HepG2 (cell line): Measurements from ENCODE around the gene ICAM2. TPM values are rescaled to one million over a fixed set of nuclear protein-coding genes. Genes with fewer than 3 reads are reported as not detected.

Experiments
- ATAC-seq: fragments of 200-7000 bp; cut with Tn5 transposase; 3 replicates; pipeline ENCODE4 v1.9.1; 2020; ENCODE audit warnings: mild to moderate bottlenecking, moderate library complexity
- BruUV-seq: library from RNA; stranded (reverse); fragments of 400-500 nt; replicated peaks from 2 replicates; lab custom pipeline; 2021; lab: Mats Ljungman, UMichigan
- CTCF ChIA-PET: fragments of 300-600 bp; formaldehyde crosslinking; extraction: SDS; loops from one replicate; lab custom pipeline; 2021; ENCODE audit warnings: low total read pairs, inconsistent platforms, low intra/inter-chr PET ratio; lab: Yijun Ruan, JAX
- POLR2A ChIA-PET: fragments of 350-600 bp; sonication (Branson Sonifier 250); formaldehyde crosslinking; loops from one replicate; lab custom pipeline; 2020; ENCODE audit warnings: antibody characterized with exemption, inconsistent platforms; lab: Yijun Ruan, JAX
- DNase-seq: peaks from one replicate; pipeline ENCODE4 v3.0.0-alpha.2; 2015; ENCODE audit warnings: low spot score
- FAIRE-seq: peaks from 3 replicates; lab custom pipeline; 2011; peaks lifted over from hg19 to GRCh38; lab: Jason Lieb, UNC
- H2AFZ ChIP-seq: one replicate; pipeline ENCODE4 v1.6.1; 2011; ENCODE audit warnings: low read length, inconsistent platforms
- H3K27ac ChIP-seq: fragments of 300-600 bp; 3 replicates; pipeline ENCODE4 v1.8.0; 2011; ENCODE audit warnings: mixed run types, mild to moderate bottlenecking, mixed read lengths, low read length, inconsistent platforms; ENCODE audit not compliant: insufficient read depth; ENCODE audit errors: extremely low read length
- H3K27me3 ChIP-seq, 2 experiments: fragments of 200-600 bp in 1 of 2; 2 replicates in 1 of 2; 3 replicates in 1 of 2; pipeline versions ENCODE4 v1.6.0 to v1.8.0; 2011; ENCODE audit warnings: low read length in 2 of 2, mild to moderate bottlenecking in 2 of 2, moderate library complexity in 2 of 2, inconsistent platforms in 1 of 2; ENCODE audit not compliant: insufficient read depth in 2 of 2, control insufficient read depth in 1 of 2
- H3K36me3 ChIP-seq, 2 experiments: fragments of 200-600 bp in 1 of 2; replicated peaks in 1 of 2; 2 replicates in 1 of 2; 3 replicates in 1 of 2; pipeline versions ENCODE4 v1.5.1 to v1.8.0; 2011; ENCODE audit warnings: low read length in 2 of 2, inconsistent platforms in 1 of 2; ENCODE audit not compliant: insufficient read depth in 2 of 2, control insufficient read depth in 1 of 2
- H3K4me1 ChIP-seq: 2 replicates; pipeline ENCODE4 v1.5.1; 2012; ENCODE audit warnings: low read length, inconsistent platforms; ENCODE audit not compliant: insufficient read depth
- H3K4me2 ChIP-seq: 2 replicates; pipeline ENCODE4 v1.6.0; 2011; ENCODE audit warnings: low read depth, low read length, inconsistent platforms
- H3K4me3 ChIP-seq, 3 experiments: fragments of 200-600 bp in 1 of 3; sonication (generic), shearing (Covaris generic) in 1 of 3; replicated peaks in 1 of 3; 2 replicates each; pipeline ENCODE4 v1.5.1; 2011 to 2016; ENCODE audit warnings: low read length in 3 of 3, inconsistent platforms in 2 of 3, low read depth in 2 of 3, mild to moderate bottlenecking in 2 of 3, control low read depth in 1 of 3, mixed read lengths in 1 of 3; ENCODE audit not compliant: insufficient read depth in 1 of 3
- H3K79me2 ChIP-seq: one replicate; pipeline ENCODE4 v1.6.1; 2011; ENCODE audit warnings: low read length, inconsistent platforms; ENCODE audit not compliant: insufficient read depth
- H3K9ac ChIP-seq: 2 replicates; pipeline ENCODE4 v1.6.0; 2011; ENCODE audit warnings: mild to moderate bottlenecking, low read depth, low read length, inconsistent platforms; ENCODE audit not compliant: insufficient read depth
- H3K9me3 ChIP-seq: 2 replicates; pipeline ENCODE4 v1.5.1; 2012; ENCODE audit warnings: mild to moderate bottlenecking, low read length
- H4K20me1 ChIP-seq: 2 replicates; pipeline ENCODE4 v1.6.0; 2011; ENCODE audit warnings: inconsistent platforms, mild to moderate bottlenecking, low read length, moderate library complexity; ENCODE audit not compliant: insufficient read depth
- AHDC1 ChIP-seq: sonication (generic); formaldehyde crosslinking; IDR thresholded peaks from 2 replicates; pipeline ENCODE4 v1.5.1; 2020; ENCODE audit warnings: mild to moderate bottlenecking, missing genetic modification reagents, borderline replicate concordance
- ATF1 ChIP-seq: IDR thresholded peaks from 2 replicates; pipeline ENCODE4 v1.6.1; 2016; ENCODE audit warnings: mild to moderate bottlenecking, control low read depth
- ATRX ChIP-seq: sonication (generic); formaldehyde crosslinking; IDR thresholded peaks from 2 replicates; pipeline ENCODE4 v1.4.0; 2020; ENCODE audit warnings: missing genetic modification reagents, borderline replicate concordance
- MNT ChIP-seq: fragments of 450-650 bp; IDR thresholded peaks from 2 replicates; pipeline ENCODE4 v1.6.1; 2016
- NFYB ChIP-seq: sonication (generic); formaldehyde crosslinking; IDR thresholded peaks from 2 replicates; pipeline ENCODE4 v1.4.0; 2020; ENCODE audit warnings: missing genetic modification reagents
- PHB2 ChIP-seq: fragments of 450-650 bp; IDR thresholded peaks from 2 replicates; pipeline ENCODE4 v1.6.1; 2018; ENCODE audit not compliant: partially characterized antibody
- XBP1 ChIP-seq: sonication (generic); formaldehyde crosslinking; IDR thresholded peaks from 2 replicates; pipeline ENCODE4 v1.5.0; 2020; ENCODE audit warnings: missing genetic modification reagents
- ZNF362 ChIP-seq: sonication (generic); formaldehyde crosslinking; IDR thresholded peaks from 2 replicates; pipeline ENCODE4 v1.4.0; 2020; ENCODE audit warnings: missing genetic modification reagents, mild to moderate bottlenecking, borderline replicate concordance
- ZNF510 ChIP-seq: sonication (generic); formaldehyde crosslinking; IDR thresholded peaks from 2 replicates; pipeline ENCODE4 v1.4.0; 2020; ENCODE audit warnings: low read depth, mild to moderate bottlenecking, missing genetic modification reagents
- WGBS: methylation state at CpG from one replicate; pipeline ENCODE4 v1.1.6; 2017; ENCODE audit warnings: low lambda C conversion rate; 5-methylcytosine and 5-hydroxymethylcytosine counted together
- in situ Hi-C: cut with HindIII; loops from 2 replicates; pipeline ENCODE4 v1.10.0; 2017; ENCODE audit warnings: low pct_unique_long_range_greater_than_20kb; ENCODE audit not compliant: extremely low pct_ligation_motif_present
- intact Hi-C: fragments of 100-400 bp; cut with micrococcal nuclease; formaldehyde crosslinking; loops from one replicate; pipeline ENCODE4 v1.10.0; 2022; ENCODE audit not compliant: unreplicated experiment
- polyA plus RNA-seq, 8 experiments: library from polyadenylated mRNA; depleted of rRNA in 3 of 8; stranded (reverse) in 7 of 8; unstranded in 1 of 8; fragments of >200 nt; fragmentation: Illumina TruSeq in 4 of 8; extraction: Trizol in 4 of 8; gene quantifications; 2 replicates each; pipeline versions ENCODE4 v1.2.1 to v1.2.3, GENCODE V29; 2011 to 2016; ENCODE audit warnings: low read depth in 4 of 8, missing spikeins in 1 of 8, mixed read lengths in 1 of 8; ENCODE audit not compliant: insufficient read depth in 1 of 8
- total RNA-seq, 5 experiments: library from RNA; depleted of rRNA; stranded (reverse); fragments of >200 nt; fragmentation: Illumina TruSeq; extraction: Trizol; gene quantifications; 2 replicates each; pipeline ENCODE4 v1.2.3, GENCODE V29; 2016; ENCODE audit warnings: low read depth in 1 of 5

Gene ICAM2
- total and polyA plus RNA-seq, 2 of the 13 experiments (the other 11 are each of a cell fraction or from before 2014, with no cell fraction given): 10.9 to 20.8 TPM

- DNase-seq: no peak
- no peak for FAIRE-seq
- no peaks in the 10 kb centered on the region for H4K20me1 ChIP-seq
- no peak for ATAC-seq
- CTCF ChIA-PET: no interaction called here
- 5% methylated on average over 2 of the region's 2 CpGs for WGBS
- H2AFZ ChIP-seq: no peak overlapping the region
- no peak for TF ChIP-seq MNT
- no peak for TF ChIP-seq ZNF510 (CRISPR knock-in tag)
- no peak for TF ChIP-seq XBP1
- no peak for TF ChIP-seq ATF1 (CRISPR knock-in tag)
- no peak for TF ChIP-seq ATRX (CRISPR knock-in tag)
- TF ChIP-seq, all 625 proteins: peak for 0
- POLR2A ChIA-PET: no interaction called here
- intact Hi-C loops: no loop called here
- BruUV-seq: no TSS peak
- H3K4me3 ChIP-seq: no peak overlapping the region
- H3K9me3 ChIP-seq: no peaks in the 10 kb centered on the region
- H3K79me2 ChIP-seq: no peaks in the 10 kb centered on the region
- H3K4me1 ChIP-seq: peaks cover 14% of the 10 kb centered on the region
- H3K4me2 ChIP-seq: no peak overlapping the region
- H3K27ac ChIP-seq: no peak overlapping the region
- peaks cover 13 to 67% of the 10 kb centered on the region in 2 experiments; a peak in 4 of 5 replicates for H3K27me3 ChIP-seq
- in situ Hi-C loops: no loop called here
- H3K9ac ChIP-seq: no peak overlapping the region
- no peaks in the 10 kb centered on the region for H3K36me3 ChIP-seq
These were observed 44.8 kb downstream of the ICAM2 start for GRCh38 chr17:63975541-63976092.

GRCh38 chr17:63974594-63975192 lies 45.7 kb downstream of the ICAM2 start:
- Histone ChIP-seq H3K27me3 (peaks cover 13 to 64% of the 10 kb centered on the region in 2 experiments; a peak in 4 of 5 replicates), H3K79me2 (no peaks in the 10 kb centered on the region), H3K9me3 (no peaks in the 10 kb centered on the region), H3K27ac (no peak overlapping the region), H3K9ac (no peak overlapping the region), H3K4me3 (no peak overlapping the region), H4K20me1 (no peaks in the 10 kb centered on the region), H3K4me2 (no peak overlapping the region), H2AFZ (no peak overlapping the region), H3K36me3 (no peaks in the 10 kb centered on the region), H3K4me1 (0 out of 2 replicates have a peak, but pooled peaks cover 5% of the 10 kb centered on the region)
- DNase-seq: no peak
- no peak for ATAC-seq
- intact Hi-C loops: no loop called here
- WGBS: 4% methylated on average over 10 of the region's 10 CpGs
- CTCF ChIA-PET: no interaction called here
- POLR2A ChIA-PET: no interaction called here
- FAIRE-seq: no peak
- no TSS peak for BruUV-seq
- in situ Hi-C loops: no loop called here
- TF ChIP-seq ZNF362 (CRISPR knock-in tag): no peak
- no peak for TF ChIP-seq AHDC1
- no peak for TF ChIP-seq NFYB
- TF ChIP-seq PHB2: no peak
